Caki2 (cell line): ENCODE results near the gene CERS3. TPM values are rescaled to one million over a fixed set of nuclear protein-coding genes. Genes with fewer than 3 reads are reported as not detected.

Experiments used
- total RNA-seq: library from RNA; depleted of rRNA; stranded (reverse); fragments of >200 nt; shearing (Covaris generic); gene quantifications from 2 replicates; pipeline ENCODE4 v1.2.3, GENCODE V29; 2014; ENCODE audit warnings: low replicate concordance; rRNA removed

Gene CERS3
- total RNA-seq, 1 experiment from 2014 or later, result not detected

Other genes with a start within 250 kb of the CERS3 start
- not detected in 2 replicates for gene ADAMTS17, start 187.0 kb downstream of the CERS3 start, total RNA-seq
- gene LINS1, start 73.2 kb upstream of the CERS3 start, total RNA-seq, result 7.8 and 16.1 TPM in 2 replicates
- gene ASB7, start 73.6 kb upstream of the CERS3 start, total RNA-seq, result 5.0 and 20.2 TPM in 2 replicates